Measurements from ENCODE around the gene ANKMY1.

The ANKMY1 gene

GRCh38 chr2:240482141-240482540 is 75.6 kb downstream of the ANKMY1 start:
- H3K4me3 ChIP-seq (ENCODE audit: low read depth, low read length), result no peak overlapping the region

GRCh38 chr2:240481720-240482119 is 76.1 kb downstream of the ANKMY1 start:
- H3K4me3 ChIP-seq (ENCODE audit: low read depth, low read length), result no peak overlapping the region

GRCh38 chr2:240480834-240481623 is 76.8 kb downstream of the ANKMY1 start:
- no peak overlapping the region for H3K4me3 ChIP-seq (ENCODE audit: low read depth, low read length)

GRCh38 chr2:240479111-240479501 is 78.7 kb downstream of the ANKMY1 start:
- H3K4me3 ChIP-seq (ENCODE audit: low read depth, low read length), result no peak overlapping the region

GRCh38 chr2:240478346-240479110 is 79.3 kb downstream of the ANKMY1 start:
- H3K4me3 ChIP-seq (ENCODE audit: low read depth, low read length), result no peak overlapping the region

- no peak overlapping the region for H3K4me3 ChIP-seq (ENCODE audit: low read depth, low read length)
These were observed 79.9 kb downstream of the ANKMY1 start for GRCh38 chr2:240477916-240478315.

GRCh38 chr2:240473211-240473610 is 84.6 kb downstream of the ANKMY1 start:
- no peak overlapping the region for H3K4me3 ChIP-seq (ENCODE audit: low read depth, low read length)

- no peak overlapping the region for H3K4me3 ChIP-seq (ENCODE audit: low read depth, low read length)
These were observed 85.6 kb downstream of the ANKMY1 start for GRCh38 chr2:240472078-240472790.

GRCh38 chr2:240469740-240470139 is 88.0 kb downstream of the ANKMY1 start:
- H3K4me3 ChIP-seq (ENCODE audit: low read depth, low read length), result no peak overlapping the region

GRCh38 chr2:240469239-240469636 is 88.5 kb downstream of the ANKMY1 start:
- no peak overlapping the region for H3K4me3 ChIP-seq (ENCODE audit: low read depth, low read length)

- H3K4me3 ChIP-seq (ENCODE audit: low read depth, low read length), result no peak overlapping the region
These were observed 89.2 kb downstream of the ANKMY1 start for GRCh38 chr2:240468303-240469238.

GRCh38 chr2:240467659-240468302 is 90.0 kb downstream of the ANKMY1 start:
- no peak overlapping the region for H3K4me3 ChIP-seq (ENCODE audit: low read depth, low read length)

GRCh38 chr2:240467149-240467642 is 90.6 kb downstream of the ANKMY1 start:
- no peak overlapping the region for H3K4me3 ChIP-seq (ENCODE audit: low read depth, low read length)

- no peak overlapping the region for H3K4me3 ChIP-seq (ENCODE audit: low read depth, low read length)
These were observed 91.1 kb downstream of the ANKMY1 start for GRCh38 chr2:240466579-240467148.

- H3K4me3 ChIP-seq (ENCODE audit: low read depth, low read length), result no peak overlapping the region
These were observed 91.8 kb downstream of the ANKMY1 start for GRCh38 chr2:240465765-240466578.

- H3K4me3 ChIP-seq (ENCODE audit: low read depth, low read length), result no peak overlapping the region
These were observed 92.5 kb downstream of the ANKMY1 start for GRCh38 chr2:240465268-240465764.

GRCh38 chr2:240464514-240465241 is 93.1 kb downstream of the ANKMY1 start:
- no peak overlapping the region for H3K4me3 ChIP-seq (ENCODE audit: low read depth, low read length)

Measured in iPS-11a (cell line).